Right atrium auricular region (tissue), 2 donors: Measurements from ENCODE around the gene RNF186. TPM values are rescaled to one million over a fixed set of nuclear protein-coding genes. Genes with fewer than 3 reads are reported as not detected.

Experiments used
- DNase-seq: peaks from one replicate; pipeline ENCODE4 v3.0.0-alpha.2; 2019; ENCODE audit warnings: low spot score
- H3K27ac ChIP-seq, 2 donors: fragments of 200-600 bp; sonication (generic); 1 replicate in 1 of 2; 2 replicates in 1 of 2; pipeline ENCODE4 v1.5.1; 2016 to 2019
- H3K27me3 ChIP-seq, 2 donors: fragments of 200-600 bp; sonication (generic); one replicate each; pipeline versions ENCODE4 v1.5.1 to v1.6.0; 2017 to 2019
- H3K36me3 ChIP-seq: fragments of 200-600 bp; sonication (generic); one replicate; pipeline ENCODE4 v1.5.1; 2016
- H3K4me1 ChIP-seq, 2 donors: fragments of 200-600 bp; sonication (generic); one replicate each; pipeline versions ENCODE4 v1.5.1 to v1.6.0; 2017 to 2019
- H3K4me3 ChIP-seq, 2 donors: fragments of 200-600 bp; sonication (generic); 1 replicate in 1 of 2; 2 replicates in 1 of 2; pipeline ENCODE4 v1.5.1; 2017 to 2019; ENCODE audit warnings: mild to moderate bottlenecking in 1 of 2, moderate library complexity in 1 of 2
- H3K9me3 ChIP-seq, 2 donors: fragments of 200-600 bp; sonication (generic); one replicate each; pipeline ENCODE4 v1.5.1; 2019
- CTCF ChIP-seq, 2 donors: fragments of 200-600 bp; sonication (generic); IDR thresholded peaks; one replicate each; pipeline ENCODE4 v1.5.1; 2019; ENCODE audit warnings: antibody characterized with exemption in 2 of 2
- total RNA-seq, 2 donors: library from RNA; depleted of rRNA; stranded (reverse); fragments of >200 nt; gene quantifications; one replicate each; pipeline ENCODE4 v1.1.0, GENCODE V29; 2016

RNF186 gene
- total RNA-seq, 2 donors from 2014 or later: not detected

GRCh38 chr1:19812875-19813642 is 2.0 kb downstream of the RNF186 start:
- Histone ChIP-seq H3K36me3 (no peaks in the 10 kb centered on the region), H3K27me3 (no peaks in the 10 kb centered on the region), H3K9me3 (peaks cover 0 to 5% of the 10 kb centered on the region in 2 donors), H3K4me1 (no peaks in the 10 kb centered on the region), H3K27ac (no peak overlapping the region), H3K4me3 (no peak overlapping the region)
- no peak for TF ChIP-seq CTCF (IDR thresholded peaks at IDR 0.05)
- DNase-seq: no peak

DNA sequence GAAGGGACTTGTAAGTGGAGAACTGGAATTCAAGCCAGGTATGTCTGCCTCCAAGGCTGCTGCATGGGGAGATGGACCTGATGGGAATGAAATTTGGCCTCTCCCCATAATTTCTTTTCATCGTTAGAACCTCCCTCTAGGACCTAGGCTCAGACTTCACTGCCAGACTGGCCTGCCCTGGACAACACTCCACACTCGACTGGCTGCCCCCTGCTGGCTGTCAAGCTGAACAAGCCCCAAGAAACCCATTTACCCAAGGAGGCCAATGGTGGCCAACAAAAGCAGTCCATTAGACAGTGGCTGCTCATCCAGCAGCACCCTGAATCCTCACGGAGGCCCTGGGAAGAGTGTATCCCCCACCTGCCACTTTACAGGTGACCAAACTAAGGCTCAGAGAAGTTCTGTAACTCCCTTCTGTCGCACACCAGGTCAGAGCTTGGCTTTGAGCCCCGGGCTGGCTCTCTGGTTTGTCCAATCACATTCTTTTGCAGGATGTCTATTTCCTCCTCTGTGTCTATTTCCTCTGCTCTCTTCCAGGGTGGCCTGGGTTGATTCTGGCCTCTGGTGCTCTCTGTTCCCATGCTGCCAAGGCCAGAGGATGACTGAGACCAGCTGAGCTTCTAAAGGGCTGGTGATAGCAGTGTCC is 3.8 kb downstream of the RNF186 start:
- TF ChIP-seq CTCF (IDR thresholded peaks at IDR 0.05): peak in 1 of 2 donors; percentile 52
- DNase-seq: no peak
- Histone ChIP-seq H3K36me3 (no peaks in the 10 kb centered on the region), H3K9me3 (peaks cover 0 to 5% of the 10 kb centered on the region in 2 donors), H3K27me3 (no peaks in the 10 kb centered on the region), H3K4me3 (no peak overlapping the region), H3K4me1 (no peaks in the 10 kb centered on the region), H3K27ac (no peak overlapping the region)

GRCh38 chr1:19809044-19809750 is 5.9 kb downstream of the RNF186 start:
- Histone ChIP-seq H3K27me3 (no peaks in the 10 kb centered on the region), H3K4me3 (no peak overlapping the region), H3K27ac (no peak overlapping the region), H3K4me1 (no peaks in the 10 kb centered on the region), H3K36me3 (no peaks in the 10 kb centered on the region), H3K9me3 (peaks cover 0 to 5% of the 10 kb centered on the region in 2 donors)
- no peak for DNase-seq
- no peak for TF ChIP-seq CTCF (IDR thresholded peaks at IDR 0.05)

- no peaks in the 10 kb centered on the region for H3K4me1 ChIP-seq
- H3K27ac ChIP-seq: no peak overlapping the region
- no peaks in the 10 kb centered on the region for H3K27me3 ChIP-seq
- H3K36me3 ChIP-seq: no peaks in the 10 kb centered on the region
- no peak for DNase-seq
- no peak overlapping the region for H3K4me3 ChIP-seq
- H3K9me3 ChIP-seq: peaks cover 0 to 5% of the 10 kb centered on the region in 2 donors
- no peak for TF ChIP-seq CTCF (IDR thresholded peaks at IDR 0.05)
Observed at GRCh38 chr1:19808351-19808750, 6.7 kb downstream of the RNF186 start.

GRCh38 chr1:19804831-19805251 is 10.2 kb downstream of the RNF186 start:
- Histone ChIP-seq H3K36me3 (no peaks in the 10 kb centered on the region), H3K27ac (no peak overlapping the region), H3K4me3 (no peak overlapping the region), H3K27me3 (no peaks in the 10 kb centered on the region), H3K9me3 (peaks cover 0 to 5% of the 10 kb centered on the region in 2 donors), H3K4me1 (no peaks in the 10 kb centered on the region)
- no peak for TF ChIP-seq CTCF (IDR thresholded peaks at IDR 0.05)
- no peak for DNase-seq
